OCI-LY1 (cell line): ENCODE data around the gene CHN1.

ENCODE experiments used
- H2AFZ ChIP-seq: fragments of 200-600 bp; sonication (generic), shearing (Covaris generic); 2 replicates; pipeline ENCODE4 v1.6.0; 2014; ENCODE audit warnings: antibody characterized with exemption, mild to moderate bottlenecking, low read length
- H3F3A ChIP-seq: fragments of 200-600 bp; sonication (generic), shearing (Covaris generic); 2 replicates; pipeline ENCODE4 v1.6.0; 2014; ENCODE audit warnings: mild to moderate bottlenecking, antibody characterized with exemption, low read length, moderate library complexity; ENCODE audit not compliant: insufficient read depth
- H3K27ac ChIP-seq: fragments of 200-600 bp; sonication (generic); 2 replicates; pipeline ENCODE4 v1.5.1; 2014; ENCODE audit warnings: low read length, mixed run types, mild to moderate bottlenecking, low read depth; ENCODE audit not compliant: poor library complexity, severe bottlenecking
- H3K27me3 ChIP-seq: fragments of 200-600 bp; sonication (generic); 2 replicates; pipeline ENCODE4 v1.6.0; 2014; ENCODE audit warnings: antibody characterized with exemption, mild to moderate bottlenecking, low read length, moderate library complexity; ENCODE audit not compliant: insufficient read depth
- H3K36me3 ChIP-seq: fragments of 200-600 bp; sonication (generic); 2 replicates; pipeline ENCODE4 v1.6.1; 2014; ENCODE audit warnings: mild to moderate bottlenecking, antibody characterized with exemption, low read length, moderate library complexity, mixed read lengths; ENCODE audit not compliant: insufficient read depth
- H3K4me1 ChIP-seq: fragments of 200-600 bp; sonication (generic); 2 replicates; pipeline ENCODE4 v1.5.1; 2014; ENCODE audit warnings: mild to moderate bottlenecking, low read length, moderate library complexity; ENCODE audit not compliant: insufficient read depth, severe bottlenecking
- H3K4me2 ChIP-seq: fragments of 200-600 bp; sonication (generic), shearing (Covaris generic); 2 replicates; pipeline ENCODE4 v1.6.1; 2014; ENCODE audit warnings: low read length
- H3K4me3 ChIP-seq: fragments of 200-600 bp; sonication (generic); 2 replicates; pipeline ENCODE4 v1.5.1; 2014; ENCODE audit warnings: low read length, low read depth, mild to moderate bottlenecking, mixed read lengths; ENCODE audit not compliant: poor library complexity, severe bottlenecking
- H3K79me2 ChIP-seq: fragments of 200-600 bp; shearing (Covaris generic); 2 replicates; pipeline ENCODE4 v1.6.1; 2016; ENCODE audit warnings: mixed run types, low read length, mixed read lengths; ENCODE audit not compliant: insufficient read depth
- H3K9ac ChIP-seq: fragments of 200-600 bp; sonication (generic), shearing (Covaris generic); 2 replicates; pipeline ENCODE4 v1.6.1; 2014; ENCODE audit warnings: mild to moderate bottlenecking, low read length, mixed read lengths
- H3K9me2 ChIP-seq: fragments of 200-600 bp; sonication (generic), shearing (Covaris generic); 2 replicates; pipeline ENCODE4 v1.6.1; 2014; ENCODE audit warnings: low read depth, mild to moderate bottlenecking, low read length, mixed read lengths
- H3K9me3 ChIP-seq: fragments of 200-600 bp; shearing (Covaris generic); 2 replicates; pipeline ENCODE4 v1.6.1; 2014; ENCODE audit warnings: low read length, mixed read lengths
- H4K20me1 ChIP-seq: fragments of 200-600 bp; sonication (generic), shearing (Covaris generic); 2 replicates; pipeline ENCODE4 v1.6.0; 2016; ENCODE audit warnings: mild to moderate bottlenecking, low read length; ENCODE audit not compliant: insufficient read depth
- CTCF ChIP-seq: fragments of 200-600 bp; sonication (generic), shearing (Covaris generic); IDR thresholded peaks from 2 replicates; pipeline ENCODE4 v1.5.1; 2017; ENCODE audit warnings: mild to moderate bottlenecking, antibody characterized with exemption, low read length, moderate library complexity, mixed read lengths
- EZH2 ChIP-seq: fragments of 200-600 bp; sonication (generic), shearing (Covaris generic); IDR thresholded peaks from 2 replicates; pipeline ENCODE4 v1.8.0; 2017; ENCODE audit warnings: borderline replicate concordance, mixed run types, mild to moderate bottlenecking, antibody characterized with exemption, low read length, moderate library complexity, mixed read lengths

Gene CHN1

GRCh38 chr2:175034716-175035115 is 29.5 kb upstream of the CHN1 start:
- peaks cover 4% of the 10 kb centered on the region for H3K4me1 ChIP-seq
- H3K27me3 ChIP-seq = no peaks in the 10 kb centered on the region
- H3K27ac ChIP-seq = no peak overlapping the region
- H3K9me2 ChIP-seq = no peaks in the 10 kb centered on the region
- H4K20me1 ChIP-seq = no peaks in the 10 kb centered on the region
- H2AFZ ChIP-seq = no peak overlapping the region
- H3K79me2 ChIP-seq = no peaks in the 10 kb centered on the region
- TF ChIP-seq EZH2 (no peak), CTCF (no peak)
- H3K36me3 ChIP-seq = no peaks in the 10 kb centered on the region
- H3K4me2 ChIP-seq = no peak overlapping the region
- no peaks in the 10 kb centered on the region for H3F3A ChIP-seq
- H3K4me3 ChIP-seq = no peak overlapping the region
- H3K9me3 ChIP-seq = no peaks in the 10 kb centered on the region
- H3K9ac ChIP-seq = no peak overlapping the region

GRCh38 chr2:175030380-175031271 is 25.4 kb upstream of the CHN1 start:
- no peak overlapping the region for H3K4me2 ChIP-seq
- H3K4me1 ChIP-seq = no peaks in the 10 kb centered on the region
- no peak overlapping the region for H3K4me3 ChIP-seq
- no peaks in the 10 kb centered on the region for H3K79me2 ChIP-seq
- H3K9me2 ChIP-seq = no peaks in the 10 kb centered on the region
- no peak overlapping the region for H2AFZ ChIP-seq
- H3K27me3 ChIP-seq = no peaks in the 10 kb centered on the region
- no peak overlapping the region for H3K9ac ChIP-seq
- H3K27ac ChIP-seq = no peak overlapping the region
- H3K36me3 ChIP-seq = no peaks in the 10 kb centered on the region
- no peaks in the 10 kb centered on the region for H4K20me1 ChIP-seq
- TF ChIP-seq EZH2 = no peak
- TF ChIP-seq CTCF = peak; percentile 44; the same call in 1 of the 2 replicates
- no peaks in the 10 kb centered on the region for H3F3A ChIP-seq
- H3K9me3 ChIP-seq = no peaks in the 10 kb centered on the region

- no peak overlapping the region for H3K4me2 ChIP-seq
- no peak overlapping the region for H2AFZ ChIP-seq
- no peak for TF ChIP-seq EZH2
- TF ChIP-seq CTCF = no peak
- no peaks in the 10 kb centered on the region for H3K4me1 ChIP-seq
- no peaks in the 10 kb centered on the region for H3K36me3 ChIP-seq
- H4K20me1 ChIP-seq = no peaks in the 10 kb centered on the region
- H3K27me3 ChIP-seq = no peaks in the 10 kb centered on the region
- no peaks in the 10 kb centered on the region for H3F3A ChIP-seq
- no peaks in the 10 kb centered on the region for H3K9me2 ChIP-seq
- H3K27ac ChIP-seq = no peak overlapping the region
- H3K9ac ChIP-seq = no peak overlapping the region
- no peak overlapping the region for H3K4me3 ChIP-seq
- H3K79me2 ChIP-seq = no peaks in the 10 kb centered on the region
- H3K9me3 ChIP-seq = no peaks in the 10 kb centered on the region
Measured at GRCh38 chr2:175027755-175028154, 22.6 kb upstream of the CHN1 start.
